WTC11 (cell line): ENCODE measurements around the gene KLHL29. TPM values are rescaled to one million over a fixed set of nuclear protein-coding genes. Genes with fewer than 3 reads are reported as not detected.

Experiments used
- ATAC-seq: fragments of 200-7000 bp; cut with Tn5 transposase; 2 replicates; pipeline ENCODE4 v1.10.0; 2021; ENCODE audit warnings: mild to moderate bottlenecking, moderate library complexity
- CTCF ChIA-PET: fragments of 300-600 bp; sonication (Branson Sonifier 250); formaldehyde crosslinking; loops from one replicate; lab custom pipeline; 2021; ENCODE audit warnings: antibody characterized with exemption; lab: Charles Lee
- POLR2A ChIA-PET: fragments of 350-600 bp; sonication (Branson Sonifier 250); formaldehyde crosslinking; loops from one replicate; lab custom pipeline; 2021; ENCODE audit warnings: antibody characterized with exemption; lab: Charles Lee
- DNase-seq: peaks from one replicate; pipeline ENCODE4 v3.0.0; 2021; ENCODE audit warnings: low spot score
- H3K27ac Mint-ChIP-seq: 2 replicates; pipeline ENCODE4 v1.8.0; 2021; ENCODE audit warnings: mixed read lengths
- H3K27me3 Mint-ChIP-seq: 2 replicates; pipeline ENCODE4 v1.8.0; 2021; ENCODE audit warnings: low read depth, mild to moderate bottlenecking, moderate library complexity, mixed read lengths
- H3K36me3 Mint-ChIP-seq: 2 replicates; pipeline ENCODE4 v1.8.0; 2021; ENCODE audit warnings: mixed read lengths
- H3K4me1 Mint-ChIP-seq: 2 replicates; pipeline ENCODE4 v1.8.0; 2022; ENCODE audit warnings: mixed read lengths
- H3K4me3 Mint-ChIP-seq: 2 replicates; pipeline ENCODE4 v1.8.0; 2021; ENCODE audit warnings: mild to moderate bottlenecking, moderate library complexity, mixed read lengths
- H3K9me3 Mint-ChIP-seq: 2 replicates; pipeline ENCODE4 v1.8.0; 2021; ENCODE audit warnings: mixed read lengths
- ATF1 ChIP-seq: sonication (generic); formaldehyde crosslinking; IDR thresholded peaks from 2 replicates; pipeline ENCODE4 v1.8.1; 2023; ENCODE audit warnings: mild to moderate bottlenecking, moderate library complexity, missing genetic modification reagents
- CDX4 ChIP-seq: fragments of 250-450 bp; sonication (Bioruptor Pico); IDR thresholded peaks from 2 replicates; pipeline ENCODE4 v1.9.0; 2021; ENCODE audit warnings: moderate library complexity, mild to moderate bottlenecking, inconsistent platforms, borderline replicate concordance
- CREM ChIP-seq: sonication (generic); formaldehyde crosslinking; IDR thresholded peaks from 2 replicates; pipeline ENCODE4 v1.8.1; 2022; ENCODE audit warnings: mild to moderate bottlenecking, missing genetic modification reagents, moderate library complexity
- ETV6 ChIP-seq: sonication (generic); formaldehyde crosslinking; IDR thresholded peaks from 2 replicates; pipeline ENCODE4 v1.8.1; 2022; ENCODE audit warnings: mild to moderate bottlenecking, missing genetic modification reagents
- GRHL2 ChIP-seq: fragments of 250-450 bp; sonication (Bioruptor Pico); IDR thresholded peaks from 2 replicates; pipeline ENCODE4 v1.8.0; 2022; ENCODE audit warnings: mild to moderate bottlenecking, moderate library complexity; ENCODE audit not compliant: insufficient replicate concordance, severe bottlenecking
- MLX ChIP-seq: sonication (generic); formaldehyde crosslinking; IDR thresholded peaks from 2 replicates; pipeline ENCODE4 v1.8.1; 2023; ENCODE audit warnings: mild to moderate bottlenecking, missing genetic modification reagents, moderate library complexity
- MYBL2 ChIP-seq: sonication (generic); formaldehyde crosslinking; IDR thresholded peaks from 2 replicates; pipeline ENCODE4 v1.8.1; 2023; ENCODE audit warnings: mild to moderate bottlenecking, moderate library complexity, missing genetic modification reagents
- NR1H2 ChIP-seq: sonication (generic); formaldehyde crosslinking; IDR thresholded peaks from 2 replicates; pipeline ENCODE4 v1.9.0; 2021; ENCODE audit warnings: mild to moderate bottlenecking, moderate library complexity, missing genetic modification reagents
- NR2C2 ChIP-seq: sonication (generic); formaldehyde crosslinking; IDR thresholded peaks from 2 replicates; pipeline ENCODE4 v1.8.0; 2022; ENCODE audit warnings: mild to moderate bottlenecking, missing genetic modification reagents
- RELA ChIP-seq: sonication (generic); formaldehyde crosslinking; IDR thresholded peaks from 2 replicates; pipeline ENCODE4 v1.8.1; 2022; ENCODE audit warnings: missing genetic modification reagents, mild to moderate bottlenecking, borderline replicate concordance
- STAT6 ChIP-seq: sonication (generic); formaldehyde crosslinking; conservative IDR thresholded peaks from 2 replicates; pipeline ENCODE4 v1.8.1; 2023; ENCODE audit warnings: mild to moderate bottlenecking, low read depth, missing genetic modification reagents, moderate library complexity
- ZNF219 ChIP-seq: sonication (generic); formaldehyde crosslinking; IDR thresholded peaks from 2 replicates; pipeline ENCODE4 v1.8.0; 2023; ENCODE audit warnings: missing genetic modification reagents, mild to moderate bottlenecking, borderline replicate concordance
- ZNF263 ChIP-seq: sonication (generic); formaldehyde crosslinking; IDR thresholded peaks from 2 replicates; pipeline ENCODE4 v1.8.1; 2022; ENCODE audit warnings: low read depth, mild to moderate bottlenecking, moderate library complexity, missing genetic modification reagents
- ZNF396 ChIP-seq: fragments of 250-450 bp; sonication (Bioruptor Pico); IDR thresholded peaks from 2 replicates; pipeline ENCODE4 v1.8.0; 2021; ENCODE audit warnings: mild to moderate bottlenecking, moderate library complexity, borderline replicate concordance
- ZNF512 ChIP-seq: sonication (generic); formaldehyde crosslinking; IDR thresholded peaks from 2 replicates; pipeline ENCODE4 v1.8.1; 2022; ENCODE audit warnings: missing genetic modification reagents, borderline replicate concordance
- total RNA-seq: library from RNA; stranded (reverse); gene quantifications from 3 replicates; pipeline ENCODE4 v1.2.3, GENCODE V29; 2021
- TF ChIP-seq, protein P1 (sequence below): sonication (generic); formaldehyde crosslinking; IDR thresholded peaks from 2 replicates; pipeline ENCODE4 v1.8.0; 2022; ENCODE audit warnings: mild to moderate bottlenecking, missing genetic modification reagents
- TF ChIP-seq, protein P2 (sequence below): sonication (generic); formaldehyde crosslinking; IDR thresholded peaks from 2 replicates; pipeline ENCODE4 v1.8.0; 2022; ENCODE audit warnings: mild to moderate bottlenecking, missing genetic modification reagents
- TF ChIP-seq, protein P3 (sequence below): fragments of 200-600 bp; IDR thresholded peaks from 2 replicates; pipeline ENCODE4 v1.8.0; 2022; ENCODE audit warnings: antibody characterized with exemption

The KLHL29 gene
- total RNA-seq, 1 experiment from 2014 or later = 7.1 TPM

GRCh38 chr2:23627236-23628009, 242.4 kb downstream of the KLHL29 start:
- Mint-ChIP-seq H3K36me3 (no peaks in the 10 kb centered on the region), H3K4me1 (peaks cover 13% of the 10 kb centered on the region), H3K27ac (peak overlapping the region; percentile 76; the same call in 1 of the 2 replicates), H3K27me3 (no peaks in the 10 kb centered on the region; the same call in 1 of the 2 replicates), H3K9me3 (peaks cover 20% of the 10 kb centered on the region), H3K4me3 (no peak overlapping the region)
- CTCF ChIA-PET = interaction anchor here (0.6 to 4.3 kb wide), 8 partner anchors 8 to 960 kb away, joined by 3 to 36 read pairs (median 4); no protein-coding TSS in a partner anchor
- ATAC-seq (peak; percentile 21), DNase-seq (no peak)
- TF ChIP-seq, protein P1, sequence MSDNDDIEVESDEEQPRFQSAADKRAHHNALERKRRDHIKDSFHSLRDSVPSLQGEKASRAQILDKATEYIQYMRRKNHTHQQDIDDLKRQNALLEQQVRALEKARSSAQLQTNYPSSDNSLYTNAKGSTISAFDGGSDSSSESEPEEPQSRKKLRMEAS (CRISPR knock-in tag) = no peak
- TF ChIP-seq ZNF219 (CRISPR knock-in tag) (no peak), NR2C2 (no peak)
- POLR2A ChIA-PET = interaction anchor here (0.6 kb wide), 1 partner anchor 9 kb away, joined by 4 read pairs; no protein-coding TSS in a partner anchor

- H3K27ac Mint-ChIP-seq = peak overlapping the region; percentile 11; the same call in 1 of the 2 replicates
- ATAC-seq = peak; percentile 14; the same call in 1 of the 2 replicates
These were observed 244.2 kb downstream of the KLHL29 start for GRCh38 chr2:23628926-23629771.

More at GRCh38 chr2:23628926-23629771, 244.2 kb downstream of the KLHL29 start:
- TF ChIP-seq CREM (CRISPR knock-in tag) = no peak
- TF ChIP-seq ATF1 (CRISPR knock-in tag) = no peak
- no peak for TF ChIP-seq RELA (CRISPR knock-in tag)
- no peak for TF ChIP-seq MLX
- no peak for TF ChIP-seq CDX4
- no peak for TF ChIP-seq NR1H2 (CRISPR knock-in tag)
- TF ChIP-seq, protein P2, sequence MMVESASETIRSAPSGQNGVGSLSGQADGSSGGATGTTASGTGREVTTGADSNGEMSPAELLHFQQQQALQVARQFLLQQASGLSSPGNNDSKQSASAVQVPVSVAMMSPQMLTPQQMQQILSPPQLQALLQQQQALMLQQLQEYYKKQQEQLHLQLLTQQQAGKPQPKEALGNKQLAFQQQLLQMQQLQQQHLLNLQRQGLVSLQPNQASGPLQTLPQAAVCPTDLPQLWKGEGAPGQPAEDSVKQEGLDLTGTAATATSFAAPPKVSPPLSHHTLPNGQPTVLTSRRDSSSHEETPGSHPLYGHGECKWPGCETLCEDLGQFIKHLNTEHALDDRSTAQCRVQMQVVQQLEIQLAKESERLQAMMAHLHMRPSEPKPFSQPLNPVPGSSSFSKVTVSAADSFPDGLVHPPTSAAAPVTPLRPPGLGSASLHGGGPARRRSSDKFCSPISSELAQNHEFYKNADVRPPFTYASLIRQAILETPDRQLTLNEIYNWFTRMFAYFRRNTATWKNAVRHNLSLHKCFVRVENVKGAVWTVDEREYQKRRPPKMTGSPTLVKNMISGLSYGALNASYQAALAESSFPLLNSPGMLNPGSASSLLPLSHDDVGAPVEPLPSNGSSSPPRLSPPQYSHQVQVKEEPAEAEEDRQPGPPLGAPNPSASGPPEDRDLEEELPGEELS (CRISPR knock-in tag) = no peak
- no peak for TF ChIP-seq ZNF512 (CRISPR knock-in tag)
- no peak for TF ChIP-seq ETV6 (CRISPR knock-in tag)
- TF ChIP-seq GRHL2 (CRISPR knock-in tag) = no peak
- TF ChIP-seq MYBL2 (CRISPR knock-in tag) = no peak
- no peak for TF ChIP-seq STAT6
- TF ChIP-seq ZNF263 (CRISPR knock-in tag) = no peak
- TF ChIP-seq ZNF396 = no peak
- TF ChIP-seq, protein P3, sequence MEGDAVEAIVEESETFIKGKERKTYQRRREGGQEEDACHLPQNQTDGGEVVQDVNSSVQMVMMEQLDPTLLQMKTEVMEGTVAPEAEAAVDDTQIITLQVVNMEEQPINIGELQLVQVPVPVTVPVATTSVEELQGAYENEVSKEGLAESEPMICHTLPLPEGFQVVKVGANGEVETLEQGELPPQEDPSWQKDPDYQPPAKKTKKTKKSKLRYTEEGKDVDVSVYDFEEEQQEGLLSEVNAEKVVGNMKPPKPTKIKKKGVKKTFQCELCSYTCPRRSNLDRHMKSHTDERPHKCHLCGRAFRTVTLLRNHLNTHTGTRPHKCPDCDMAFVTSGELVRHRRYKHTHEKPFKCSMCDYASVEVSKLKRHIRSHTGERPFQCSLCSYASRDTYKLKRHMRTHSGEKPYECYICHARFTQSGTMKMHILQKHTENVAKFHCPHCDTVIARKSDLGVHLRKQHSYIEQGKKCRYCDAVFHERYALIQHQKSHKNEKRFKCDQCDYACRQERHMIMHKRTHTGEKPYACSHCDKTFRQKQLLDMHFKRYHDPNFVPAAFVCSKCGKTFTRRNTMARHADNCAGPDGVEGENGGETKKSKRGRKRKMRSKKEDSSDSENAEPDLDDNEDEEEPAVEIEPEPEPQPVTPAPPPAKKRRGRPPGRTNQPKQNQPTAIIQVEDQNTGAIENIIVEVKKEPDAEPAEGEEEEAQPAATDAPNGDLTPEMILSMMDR = no peak
- H3K36me3 Mint-ChIP-seq = no peaks in the 10 kb centered on the region
- no peaks in the 10 kb centered on the region for H3K27me3 Mint-ChIP-seq
- H3K4me1 Mint-ChIP-seq = peaks cover 13% of the 10 kb centered on the region
- peaks cover 12% of the 10 kb centered on the region for H3K9me3 Mint-ChIP-seq
- POLR2A ChIA-PET = no interaction called here
- CTCF ChIA-PET = no interaction called here
- no peak for DNase-seq
- no peak overlapping the region for H3K4me3 Mint-ChIP-seq
